HG03060 (cell line): ENCODE results near the gene REC114.
"Not testable (repeated sequence)": the region's sequence is repeated elsewhere in the genome, so short reads cannot be mapped to it uniquely, and the experiment has no call there.

Source experiments
- ATAC-seq: cut with Tn5 transposase; IDR thresholded peaks from one replicate; pipeline ENCODE4 v1.9.1; 2021; ENCODE audit warnings: low read depth, moderate number of reproducible peaks; ENCODE audit not compliant: unreplicated experiment

REC114 gene, protein sequence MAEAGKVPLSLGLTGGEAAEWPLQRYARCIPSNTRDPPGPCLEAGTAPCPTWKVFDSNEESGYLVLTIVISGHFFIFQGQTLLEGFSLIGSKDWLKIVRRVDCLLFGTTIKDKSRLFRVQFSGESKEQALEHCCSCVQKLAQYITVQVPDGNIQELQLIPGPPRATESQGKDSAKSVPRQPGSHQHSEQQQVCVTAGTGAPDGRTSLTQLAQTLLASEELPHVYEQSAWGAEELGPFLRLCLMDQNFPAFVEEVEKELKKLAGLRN

DNA sequence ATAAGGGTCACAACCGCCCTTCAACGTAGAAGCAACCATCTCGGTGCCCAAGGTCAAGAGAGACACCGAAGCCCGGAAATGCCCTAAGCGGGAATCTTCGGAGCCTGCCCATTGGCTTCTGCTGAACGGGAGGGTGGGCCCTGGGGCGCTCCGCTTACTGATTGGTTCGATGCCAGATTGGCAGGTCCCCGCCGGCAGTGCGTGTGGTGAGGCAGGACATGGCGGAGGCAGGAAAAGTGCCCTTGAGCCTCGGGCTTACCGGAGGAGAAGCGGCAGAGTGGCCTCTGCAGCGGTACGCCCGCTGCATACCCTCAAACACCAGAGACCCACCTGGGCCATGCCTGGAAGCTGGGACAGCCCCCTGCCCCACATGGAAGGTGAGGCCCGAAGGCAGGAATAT lies at the start of gene REC114:
TSS of gene REC114 (plus strand) at position 197 of the 400 bp plus-strand sequence. CDS start at position 219, 22 bp downstream.
- ATAC-seq = no peak

- ATAC-seq = no peak
Measured at GRCh38 chr15:73393336-73393735, 49.6 kb upstream of the REC114 start.

DNA sequence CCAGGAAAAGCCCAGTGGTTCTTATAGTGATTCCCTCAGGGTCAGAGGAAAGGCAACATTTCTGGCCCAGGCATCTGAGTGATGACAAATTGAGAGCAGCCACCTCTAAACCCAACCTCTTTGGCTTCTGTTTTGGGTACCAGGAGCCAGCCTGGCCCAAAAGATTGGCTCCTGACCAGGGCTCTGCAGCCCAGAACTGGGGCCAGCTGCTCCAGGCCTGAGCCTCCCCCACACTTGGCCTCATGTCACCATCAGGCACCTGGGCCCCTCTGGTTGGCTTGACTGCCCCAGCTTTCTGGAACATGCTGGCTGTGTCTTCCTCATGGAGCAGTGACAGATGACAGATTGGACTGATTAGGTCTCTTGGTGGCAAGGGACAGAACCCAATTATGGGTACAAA lies 48.2 kb upstream of the REC114 start:
- ATAC-seq = no peak

DNA sequence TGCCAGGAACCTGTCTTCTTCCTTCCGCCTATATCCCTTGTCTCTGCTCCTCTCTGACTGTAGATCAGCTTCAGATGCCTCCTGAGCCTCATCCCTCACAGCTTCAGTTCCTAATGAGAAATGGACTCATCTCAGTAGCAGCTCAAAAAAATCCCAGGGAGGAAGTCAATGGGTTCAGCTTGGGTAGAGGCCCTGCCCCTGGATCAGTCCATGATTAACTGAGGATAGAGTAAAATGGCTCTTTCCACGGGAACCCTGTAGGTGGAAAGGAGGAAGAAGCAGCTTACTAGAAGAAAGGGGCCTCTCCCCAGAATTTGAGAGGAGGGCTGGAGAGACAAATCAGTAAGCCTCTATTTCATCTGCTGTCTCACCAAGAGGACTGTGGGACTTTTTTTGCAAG lies 47.3 kb upstream of the REC114 start:
- no peak for ATAC-seq

- no peak for ATAC-seq
Measured at GRCh38 chr15:73397461-73397860, 45.5 kb upstream of the REC114 start.

DNA sequence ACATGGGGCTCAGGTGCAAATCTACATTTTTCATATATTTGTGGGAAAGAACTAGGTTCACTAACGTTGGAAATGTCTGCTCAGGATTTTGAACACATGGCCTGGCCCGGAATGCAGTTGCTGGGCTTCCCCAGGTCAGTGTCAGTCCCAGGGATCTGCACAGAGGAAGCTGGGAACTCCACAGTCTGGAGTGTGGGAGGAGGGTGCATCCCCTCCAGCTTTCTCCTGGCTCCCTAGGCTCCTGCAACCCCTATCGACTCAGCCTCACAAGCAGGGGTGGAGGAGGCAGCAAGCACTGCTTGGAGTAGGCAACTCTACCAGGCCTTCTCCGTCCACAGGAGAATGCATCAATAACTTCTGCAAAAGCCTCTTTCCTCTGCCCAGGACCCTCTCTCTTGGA lies 44.1 kb upstream of the REC114 start:
- ATAC-seq = no peak

DNA sequence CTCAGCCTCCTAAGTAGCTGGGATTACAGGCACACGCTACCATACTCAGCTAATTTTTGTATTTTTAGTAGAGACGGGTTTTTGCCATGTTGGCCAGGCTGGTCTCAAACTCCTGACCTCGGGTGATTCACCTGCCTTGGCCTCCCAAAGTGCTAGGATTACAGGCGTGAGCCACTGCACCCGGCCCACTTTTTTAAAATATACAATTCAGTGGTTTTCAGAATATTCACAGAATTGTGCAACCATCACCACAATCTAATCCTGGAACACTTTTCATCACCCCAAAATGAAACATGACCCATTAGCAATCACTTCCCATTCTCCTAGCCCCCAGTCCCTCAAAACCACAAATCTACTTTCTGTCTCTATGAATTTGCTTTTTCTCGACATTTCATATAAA lies 42.7 kb upstream of the REC114 start:
- not testable (repeated sequence) for ATAC-seq

- no peak for ATAC-seq
Measured at GRCh38 chr15:73403171-73403570, 39.8 kb upstream of the REC114 start.

DNA sequence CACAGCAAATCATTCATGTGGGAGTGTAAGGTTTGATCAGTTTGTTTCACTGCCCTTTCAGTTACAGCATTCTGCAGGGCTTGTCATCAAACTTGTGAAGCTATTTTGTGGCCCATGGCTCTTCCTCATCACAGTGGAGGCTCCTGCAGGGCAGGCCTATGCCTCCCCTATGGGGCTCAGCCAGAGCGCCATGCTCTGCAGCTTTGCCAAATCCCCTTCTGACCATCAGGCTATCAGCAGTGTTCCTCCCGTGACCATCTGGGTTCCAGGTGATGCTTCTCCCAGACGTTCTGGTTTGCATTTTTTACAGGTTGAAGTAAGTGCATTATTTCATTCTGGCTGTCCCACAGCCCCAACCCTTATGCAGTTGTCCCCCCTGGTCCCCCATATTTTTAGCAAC lies 28.1 kb upstream of the REC114 start:
- no peak for ATAC-seq

GRCh38 chr15:73424506-73424905 lies 18.5 kb upstream of the REC114 start:
- ATAC-seq = no peak

DNA sequence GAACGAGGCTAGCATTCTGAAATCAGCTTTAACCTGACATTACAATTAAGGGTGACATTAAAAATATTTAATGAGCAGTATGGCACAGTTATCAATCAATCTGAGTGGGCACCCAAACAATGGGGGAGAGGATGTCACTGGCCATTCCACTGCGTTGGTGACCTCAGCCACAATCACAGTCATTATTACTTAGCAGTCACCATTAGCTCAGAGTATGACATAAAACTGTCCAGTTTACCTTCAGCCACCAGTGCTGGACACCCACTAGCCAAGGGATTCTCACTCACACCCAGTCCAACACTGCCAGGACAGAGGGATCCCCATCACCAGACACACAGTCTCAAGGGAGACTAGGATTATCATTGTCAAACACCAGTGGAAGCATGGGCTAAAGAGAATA lies 17.5 kb upstream of the REC114 start:
- ATAC-seq = no peak

DNA sequence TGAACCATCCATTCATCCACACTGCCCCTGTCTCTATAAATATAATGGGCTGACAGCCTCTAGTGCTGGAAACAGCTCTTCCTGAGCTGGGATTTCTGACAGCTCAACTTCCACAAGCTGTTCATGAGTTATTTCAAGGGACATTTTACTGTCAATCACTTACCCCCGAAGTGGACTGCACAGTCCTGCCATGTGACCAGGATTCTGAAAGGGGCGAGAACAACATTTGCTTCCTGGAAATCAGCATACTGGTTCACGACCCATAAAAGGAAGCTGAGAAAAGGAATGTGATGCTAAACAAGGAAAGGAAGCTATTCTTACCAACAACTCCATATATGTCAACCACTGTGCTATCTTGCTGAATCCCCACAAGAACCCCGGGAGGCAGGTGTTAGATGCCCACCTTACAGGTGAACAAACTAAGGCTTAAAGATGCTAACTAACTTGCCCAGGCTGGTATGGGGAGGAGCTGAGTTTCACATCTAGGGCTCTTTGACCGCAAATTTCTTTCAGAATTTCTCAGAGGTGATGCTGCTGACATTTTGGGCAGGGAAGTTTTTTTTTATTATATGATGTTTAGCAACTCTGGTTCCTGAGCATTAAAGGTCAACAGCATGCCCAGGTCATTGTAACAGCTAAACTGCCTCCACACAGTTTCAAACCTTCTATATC lies 16.5 kb upstream of the REC114 start:
- no peak for ATAC-seq

- not testable (repeated sequence) for ATAC-seq
Measured at GRCh38 chr15:73431329-73431728, 11.6 kb upstream of the REC114 start.

GRCh38 chr15:73433873-73434272 lies 9.1 kb upstream of the REC114 start:
- ATAC-seq = no peak

GRCh38 chr15:73436613-73437012 lies 6.4 kb upstream of the REC114 start:
- ATAC-seq = no peak

GRCh38 chr15:73437543-73438109 lies 5.3 kb upstream of the REC114 start:
- no peak for ATAC-seq

DNA sequence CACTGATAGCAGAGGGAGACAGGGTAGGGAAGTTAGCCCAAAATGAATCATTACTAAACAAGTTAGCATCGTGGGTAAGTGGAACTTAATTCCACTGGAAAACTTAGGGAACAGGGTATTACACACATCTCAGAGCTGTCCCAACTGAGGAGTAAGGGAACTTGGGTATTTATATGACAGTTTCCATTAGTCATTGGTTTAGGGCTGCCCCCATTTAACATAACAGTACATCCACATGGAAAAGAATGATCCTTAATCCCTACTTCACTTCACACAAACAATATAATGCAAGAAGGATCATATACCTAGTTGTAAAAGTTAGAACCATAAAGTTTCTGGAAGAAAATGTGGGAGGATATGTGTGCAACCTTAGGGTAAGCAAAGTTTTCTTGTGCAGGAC lies 4.3 kb upstream of the REC114 start:
- ATAC-seq = no peak

- no peak for ATAC-seq
Measured at GRCh38 chr15:73440571-73440970, 2.4 kb upstream of the REC114 start.

GRCh38 chr15:73442421-73442820 lies 543 bp upstream of the REC114 start:
- ATAC-seq = no peak

DNA sequence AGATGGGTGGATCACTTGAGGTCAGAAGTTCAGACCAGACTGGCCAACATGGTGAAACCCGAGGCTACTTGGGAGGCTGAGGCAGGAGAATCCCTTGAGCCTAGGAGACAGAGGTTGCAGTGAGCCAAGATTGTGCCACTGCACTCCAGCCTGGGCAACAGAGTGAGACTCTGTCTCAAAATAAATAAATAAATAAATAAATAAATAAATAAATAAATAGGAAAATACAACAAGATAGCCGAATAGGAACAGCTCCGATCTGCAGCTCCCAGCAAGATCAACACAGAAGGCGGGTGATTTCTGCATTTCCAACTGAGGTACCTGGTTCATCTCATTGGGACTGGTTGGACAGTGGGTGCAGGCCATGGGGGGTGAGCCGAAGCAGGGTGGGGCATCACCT lies 4.5 kb downstream of the REC114 start:
- ATAC-seq = not testable (repeated sequence)

DNA sequence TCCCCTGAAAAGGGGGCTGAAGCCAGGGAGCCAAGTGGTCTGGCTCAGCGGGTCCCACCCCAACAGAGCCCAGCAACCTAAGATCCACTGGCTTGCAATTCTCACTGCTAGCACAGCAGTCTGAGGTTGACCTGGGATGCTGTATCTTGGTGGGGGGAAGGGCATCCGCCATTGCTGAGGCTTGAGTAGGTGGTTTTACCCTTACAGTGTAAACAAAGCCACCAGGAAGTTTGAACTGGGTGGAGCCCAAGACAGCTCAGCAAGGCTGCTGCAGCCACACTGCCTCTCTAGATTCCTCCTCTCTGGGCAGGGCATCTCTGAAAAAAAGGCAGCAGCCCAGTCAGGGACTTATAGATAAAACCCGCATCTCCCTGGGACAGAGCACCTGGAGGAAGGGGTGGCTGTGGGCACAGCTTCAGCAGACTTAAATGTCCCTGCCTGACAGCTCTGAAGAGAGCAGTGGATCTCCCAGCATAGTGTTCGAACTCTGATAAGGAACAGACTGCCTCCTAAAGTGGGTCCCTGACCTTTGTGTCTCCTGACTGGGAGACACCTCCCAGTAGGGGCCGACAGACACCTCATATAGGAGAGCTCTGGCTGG lies 5.3 kb downstream of the REC114 start:
- ATAC-seq = not testable (repeated sequence)

- not testable (repeated sequence) for ATAC-seq
Measured at GRCh38 chr15:73449980-73450379, 7.0 kb downstream of the REC114 start.
